ENCODE data around the gene ADAM8. TPM values are rescaled to one million over a fixed set of nuclear protein-coding genes. Genes with fewer than 3 reads are reported as not detected.

Gene ADAM8
- polyA plus RNA-seq, 1 of the 3 experiments (the other 2 are of a cell fraction): 1.7 TPM

- Histone ChIP-seq H3K79me2 (ENCODE audit: insufficient read depth) (no peaks in the 10 kb centered on the region), H3K9me3 (no peaks in the 10 kb centered on the region), H3K27me3 (ENCODE audit: insufficient read depth) (no peaks in the 10 kb centered on the region), H2AFZ (ENCODE audit: low read depth) (no peak overlapping the region), H3K9me2 (no peaks in the 10 kb centered on the region), H3K36me3 (replicated peaks in 1 of 2; ENCODE audit: control insufficient read depth in 1 of 2, insufficient read depth in 2 of 2, low read length in 1 of 2) (peaks cover 0 to 17% of the 10 kb centered on the region in 2 experiments), H3F3A (replicated peaks; ENCODE audit: insufficient read depth) (no peaks in the 10 kb centered on the region), H3K9ac (no peak overlapping the region), H3K27ac (ENCODE audit: low read depth in 2 of 2, low read length in 1 of 2) (no peak overlapping the region), H3K4me3 (ENCODE audit: low read depth in 2 of 2, low read length in 1 of 2) (no peak overlapping the region), H3K4me1 (ENCODE audit: control insufficient read depth in 1 of 2, insufficient read depth in 2 of 2, low read depth in 1 of 2, low read length in 1 of 2) (no peaks in the 10 kb centered on the region; a peak in 1 of 4 replicates), H4K20me1 (ENCODE audit: insufficient read depth) (no peaks in the 10 kb centered on the region; the same call in 1 of the 2 replicates), H3K4me2 (no peak overlapping the region)
- no peak for DNase-seq
- no peak for TF ChIP-seq TCF12 (IDR thresholded peaks at IDR 0.05)
- no peak for TF ChIP-seq SIN3A (IDR thresholded peaks at IDR 0.05; ENCODE audit: borderline replicate concordance, low read depth, low read length)
- TF ChIP-seq EP300 (IDR thresholded peaks at IDR 0.05; ENCODE audit: borderline replicate concordance in 1 of 2, low read depth in 1 of 2, low read length in 1 of 2): no peak
- TF ChIP-seq PBX3 (IDR thresholded peaks at IDR 0.05): no peak
- TF ChIP-seq NFIC (IDR thresholded peaks at IDR 0.05; ENCODE audit: borderline replicate concordance): no peak
- TF ChIP-seq ZBTB33 (IDR thresholded peaks at IDR 0.05; ENCODE audit: borderline replicate concordance, low read depth): no peak
- TF ChIP-seq MEF2A (IDR thresholded peaks at IDR 0.05; ENCODE audit: borderline replicate concordance, low read depth): no peak
- TF ChIP-seq RXRA (IDR thresholded peaks at IDR 0.05; ENCODE audit: borderline replicate concordance, low read depth): no peak
- no peak for TF ChIP-seq FOXM1 (IDR thresholded peaks at IDR 0.05; ENCODE audit: low read depth)
- TF ChIP-seq NRF1 (IDR thresholded peaks at IDR 0.05; ENCODE audit: low read depth, low read length): no peak
- WGBS (ENCODE audit: low lambda C conversion rate): 67% methylated on average over 1 of the region's 6 CpGs
- CTCF ChIA-PET: interaction anchor here (3.1 kb wide), 1 partner anchor 31 kb away, joined by 9 read pairs; no protein-coding TSS in a partner anchor
- POLR2A ChIA-PET: no interaction called here
These were observed 601 bp downstream of the ADAM8 start for GRCh38 chr10:133276100-133276434.

- Histone ChIP-seq H3K9me3 (no peaks in the 10 kb centered on the region), H3K4me2 (no peak overlapping the region), H3F3A (replicated peaks; ENCODE audit: insufficient read depth) (no peaks in the 10 kb centered on the region), H3K79me2 (ENCODE audit: insufficient read depth) (no peaks in the 10 kb centered on the region), H4K20me1 (ENCODE audit: insufficient read depth) (no peaks in the 10 kb centered on the region; the same call in 1 of the 2 replicates), H3K4me3 (ENCODE audit: low read depth in 2 of 2, low read length in 1 of 2) (no peak overlapping the region), H3K9me2 (no peaks in the 10 kb centered on the region), H2AFZ (ENCODE audit: low read depth) (no peak overlapping the region), H3K4me1 (ENCODE audit: control insufficient read depth in 1 of 2, insufficient read depth in 2 of 2, low read depth in 1 of 2, low read length in 1 of 2) (no peaks in the 10 kb centered on the region; a peak in 1 of 4 replicates), H3K27me3 (ENCODE audit: insufficient read depth) (no peaks in the 10 kb centered on the region), H3K27ac (ENCODE audit: low read depth in 2 of 2, low read length in 1 of 2) (no peak overlapping the region), H3K36me3 (replicated peaks in 1 of 2; ENCODE audit: control insufficient read depth in 1 of 2, insufficient read depth in 2 of 2, low read length in 1 of 2) (peaks cover 0 to 17% of the 10 kb centered on the region in 2 experiments), H3K9ac (no peak overlapping the region)
- CTCF ChIA-PET: interaction anchor here (0.7 to 3.1 kb wide), 2 partner anchors 32 to 440 kb away, joined by 3 to 9 read pairs; no protein-coding TSS in a partner anchor
- 63% methylated on average over 3 of the region's 12 CpGs for WGBS (ENCODE audit: low lambda C conversion rate)
- POLR2A ChIA-PET: no interaction called here
- no peak for DNase-seq
- no peak for TF ChIP-seq ZBTB33 (IDR thresholded peaks at IDR 0.05; ENCODE audit: borderline replicate concordance, low read depth)
- no peak for TF ChIP-seq EP300 (IDR thresholded peaks at IDR 0.05; ENCODE audit: borderline replicate concordance in 1 of 2, low read depth in 1 of 2, low read length in 1 of 2)
- no peak for TF ChIP-seq RXRA (IDR thresholded peaks at IDR 0.05; ENCODE audit: borderline replicate concordance, low read depth)
- no peak for TF ChIP-seq RAD21 (IDR thresholded peaks at IDR 0.05; ENCODE audit: low read length)
- TF ChIP-seq, protein P1, sequence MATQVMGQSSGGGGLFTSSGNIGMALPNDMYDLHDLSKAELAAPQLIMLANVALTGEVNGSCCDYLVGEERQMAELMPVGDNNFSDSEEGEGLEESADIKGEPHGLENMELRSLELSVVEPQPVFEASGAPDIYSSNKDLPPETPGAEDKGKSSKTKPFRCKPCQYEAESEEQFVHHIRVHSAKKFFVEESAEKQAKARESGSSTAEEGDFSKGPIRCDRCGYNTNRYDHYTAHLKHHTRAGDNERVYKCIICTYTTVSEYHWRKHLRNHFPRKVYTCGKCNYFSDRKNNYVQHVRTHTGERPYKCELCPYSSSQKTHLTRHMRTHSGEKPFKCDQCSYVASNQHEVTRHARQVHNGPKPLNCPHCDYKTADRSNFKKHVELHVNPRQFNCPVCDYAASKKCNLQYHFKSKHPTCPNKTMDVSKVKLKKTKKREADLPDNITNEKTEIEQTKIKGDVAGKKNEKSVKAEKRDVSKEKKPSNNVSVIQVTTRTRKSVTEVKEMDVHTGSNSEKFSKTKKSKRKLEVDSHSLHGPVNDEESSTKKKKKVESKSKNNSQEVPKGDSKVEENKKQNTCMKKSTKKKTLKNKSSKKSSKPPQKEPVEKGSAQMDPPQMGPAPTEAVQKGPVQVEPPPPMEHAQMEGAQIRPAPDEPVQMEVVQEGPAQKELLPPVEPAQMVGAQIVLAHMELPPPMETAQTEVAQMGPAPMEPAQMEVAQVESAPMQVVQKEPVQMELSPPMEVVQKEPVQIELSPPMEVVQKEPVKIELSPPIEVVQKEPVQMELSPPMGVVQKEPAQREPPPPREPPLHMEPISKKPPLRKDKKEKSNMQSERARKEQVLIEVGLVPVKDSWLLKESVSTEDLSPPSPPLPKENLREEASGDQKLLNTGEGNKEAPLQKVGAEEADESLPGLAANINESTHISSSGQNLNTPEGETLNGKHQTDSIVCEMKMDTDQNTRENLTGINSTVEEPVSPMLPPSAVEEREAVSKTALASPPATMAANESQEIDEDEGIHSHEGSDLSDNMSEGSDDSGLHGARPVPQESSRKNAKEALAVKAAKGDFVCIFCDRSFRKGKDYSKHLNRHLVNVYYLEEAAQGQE (IDR thresholded peaks at IDR 0.05; ENCODE audit: low read depth, low read length): no peak
- TF ChIP-seq FOXJ3 (CRISPR knock-in tag; IDR thresholded peaks at IDR 0.05): no peak
- TF ChIP-seq YY1 (IDR thresholded peaks at IDR 0.05; ENCODE audit: low read depth): no peak
- no peak for TF ChIP-seq EZH2phosphoT487 (IDR thresholded peaks at IDR 0.05; ENCODE audit: borderline replicate concordance, low read depth)
- no peak for TF ChIP-seq USF2 (IDR thresholded peaks at IDR 0.05; ENCODE audit: borderline replicate concordance, low read depth, low read length)
- no peak for TF ChIP-seq CHD2 (IDR thresholded peaks at IDR 0.05; ENCODE audit: low read length, partially characterized antibody)
- TF ChIP-seq SMC3 (IDR thresholded peaks at IDR 0.05; ENCODE audit: low read depth, low read length): no peak
These were observed 980 bp downstream of the ADAM8 start for GRCh38 chr10:133275684-133276092.
